Measurements from ENCODE around the gene CMYA5. TPM values are rescaled to one million over a fixed set of nuclear protein-coding genes. Genes with fewer than 3 reads are reported as not detected.
A peak's percentile ranks its signal among the peaks of the same experiment; 100 is the strongest.

The CMYA5 gene
- total and polyA plus RNA-seq, 5 experiments from 2014 or later, result 0.06 to 0.31 (median 0.22) TPM; not detected in 1

DNA sequence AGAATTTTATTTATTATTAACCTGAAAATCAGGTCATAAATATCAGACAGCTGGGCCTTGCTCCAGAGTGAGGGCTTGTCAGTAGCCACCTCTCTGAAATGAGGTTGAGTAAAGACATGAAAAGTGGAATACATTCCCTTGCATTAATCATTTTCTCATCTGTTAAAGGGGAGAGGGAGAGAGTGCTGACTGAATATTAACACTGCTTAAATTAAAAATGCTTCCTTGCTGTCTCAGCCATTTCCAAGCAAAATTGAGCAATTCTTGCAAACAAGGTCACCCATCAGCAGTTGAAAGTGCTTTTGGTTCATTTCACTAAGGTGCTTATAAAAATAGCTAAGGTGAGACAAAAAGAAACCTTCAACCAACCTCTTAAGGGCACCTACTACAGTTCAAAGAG, 102.8 kb downstream of the CMYA5 start:
- peaks cover 0 to 16% (median 5%) of the 10 kb centered on the region in 5 donors for H3K27me3 Mint-ChIP-seq
- no peak overlapping the region for H3K4me3 Mint-ChIP-seq
- DNase-seq (no peak), ATAC-seq (no peak)
- POLR2A ChIA-PET, result no interaction called here
- H3K9me3 Mint-ChIP-seq, result peaks cover 0 to 5% (median 0%) of the 10 kb centered on the region in 9 donors
- peaks cover 0 to 4% (median 0%) of the 10 kb centered on the region in 4 donors for H3K4me1 Mint-ChIP-seq
- H3K36me3 Mint-ChIP-seq, result peaks cover 2 to 12% (median 6%) of the 10 kb centered on the region in 3 donors
- no peak overlapping the region for H3K27ac Mint-ChIP-seq

GRCh38 chr5:79793304-79793703, 103.7 kb downstream of the CMYA5 start:
- peaks cover 2 to 9% (median 6%) of the 10 kb centered on the region in 3 donors for H3K36me3 Mint-ChIP-seq
- H3K9me3 Mint-ChIP-seq, result peaks cover 0 to 5% (median 0%) of the 10 kb centered on the region in 9 donors
- H3K4me3 Mint-ChIP-seq, result no peak overlapping the region
- ATAC-seq (no peak), DNase-seq (no peak)
- peaks cover 0 to 4% (median 0%) of the 10 kb centered on the region in 4 donors for H3K4me1 Mint-ChIP-seq
- peaks cover 0 to 16% (median 5%) of the 10 kb centered on the region in 5 donors for H3K27me3 Mint-ChIP-seq
- H3K27ac Mint-ChIP-seq, result no peak overlapping the region
- POLR2A ChIA-PET, result no interaction called here

DNA sequence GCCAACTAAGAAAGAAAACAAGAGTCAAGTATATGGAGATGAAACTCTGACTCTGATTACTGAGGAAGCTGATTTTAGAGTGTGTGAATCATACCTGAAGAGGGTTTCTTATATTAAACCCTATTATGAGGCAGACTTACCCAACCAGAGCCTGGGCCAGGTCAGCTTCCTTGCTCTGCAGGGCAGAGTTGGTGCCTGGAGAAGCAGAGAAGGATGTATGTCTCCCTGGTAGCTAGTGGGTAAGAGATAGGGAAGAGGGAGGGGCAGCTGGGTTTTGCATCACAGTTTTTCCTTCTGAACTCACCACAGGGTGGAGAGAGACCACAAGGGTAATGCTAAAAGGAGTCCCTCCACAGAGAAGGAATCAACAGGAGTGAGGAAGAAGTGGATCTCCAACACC, 104.1 kb downstream of the CMYA5 start:
- Mint-ChIP-seq H3K4me1 (peaks cover 0 to 4% (median 0%) of the 10 kb centered on the region in 4 donors), H3K27ac (no peak overlapping the region)
- no peak for ATAC-seq

DNA sequence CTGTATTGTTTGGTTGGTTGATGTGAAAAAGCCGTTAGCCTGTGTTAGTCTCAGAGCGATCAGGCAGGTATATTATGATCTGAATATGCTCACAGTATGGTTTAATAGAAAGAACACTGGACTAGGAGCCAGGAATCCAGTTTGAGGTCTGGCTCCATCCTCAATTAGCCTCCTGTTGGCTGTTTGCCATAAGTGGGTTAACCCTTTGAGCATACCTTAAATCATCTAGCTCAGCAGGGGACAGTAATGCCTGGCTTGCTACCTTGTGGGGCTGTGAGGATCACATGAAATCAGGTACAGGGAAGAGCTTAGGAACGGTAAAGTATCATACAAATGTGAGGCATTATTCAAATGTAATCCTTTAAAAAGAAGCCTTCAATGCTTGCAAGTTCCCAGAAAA, 104.7 kb downstream of the CMYA5 start:
- H3K4me1 Mint-ChIP-seq, result peaks cover 0 to 4% (median 0%) of the 10 kb centered on the region in 4 donors
- no peaks in the 10 kb centered on the region for H3K9me3 Mint-ChIP-seq
- H3K4me3 Mint-ChIP-seq, result no peak overlapping the region
- ATAC-seq (no peak), DNase-seq (no peak)
- H3K27me3 Mint-ChIP-seq, result peaks cover 0 to 17% (median 5%) of the 10 kb centered on the region in 5 donors
- POLR2A ChIA-PET, result no interaction called here
- H3K36me3 Mint-ChIP-seq, result peaks cover 0 to 2% (median 2%) of the 10 kb centered on the region in 3 donors
- H3K27ac Mint-ChIP-seq, result no peak overlapping the region

More for the DNA sequence above, 104.1 kb downstream of the CMYA5 start:
- peaks cover 0 to 5% (median 0%) of the 10 kb centered on the region in 9 donors for H3K9me3 Mint-ChIP-seq
- no peak overlapping the region for H3K4me3 Mint-ChIP-seq
- POLR2A ChIA-PET, result no interaction called here
- H3K27me3 Mint-ChIP-seq, result peaks cover 0 to 17% (median 5%) of the 10 kb centered on the region in 5 donors
- H3K36me3 Mint-ChIP-seq, result peaks cover 2 to 6% (median 5%) of the 10 kb centered on the region in 3 donors
- no peak for DNase-seq

- DNase-seq (no peak), ATAC-seq (no peak)
- H3K27me3 Mint-ChIP-seq, result peaks cover 0 to 13% (median 1%) of the 10 kb centered on the region in 5 donors
- peaks cover under 1 to 4% (median under 1%) of the 10 kb centered on the region in 4 donors for H3K4me1 Mint-ChIP-seq
- no peaks in the 10 kb centered on the region for H3K9me3 Mint-ChIP-seq
- no peak overlapping the region for H3K4me3 Mint-ChIP-seq
- no peak overlapping the region for H3K27ac Mint-ChIP-seq
- POLR2A ChIA-PET, result no interaction called here
- no peaks in the 10 kb centered on the region for H3K36me3 Mint-ChIP-seq
These were observed 106.2 kb downstream of the CMYA5 start for GRCh38 chr5:79795764-79796398.

DNA sequence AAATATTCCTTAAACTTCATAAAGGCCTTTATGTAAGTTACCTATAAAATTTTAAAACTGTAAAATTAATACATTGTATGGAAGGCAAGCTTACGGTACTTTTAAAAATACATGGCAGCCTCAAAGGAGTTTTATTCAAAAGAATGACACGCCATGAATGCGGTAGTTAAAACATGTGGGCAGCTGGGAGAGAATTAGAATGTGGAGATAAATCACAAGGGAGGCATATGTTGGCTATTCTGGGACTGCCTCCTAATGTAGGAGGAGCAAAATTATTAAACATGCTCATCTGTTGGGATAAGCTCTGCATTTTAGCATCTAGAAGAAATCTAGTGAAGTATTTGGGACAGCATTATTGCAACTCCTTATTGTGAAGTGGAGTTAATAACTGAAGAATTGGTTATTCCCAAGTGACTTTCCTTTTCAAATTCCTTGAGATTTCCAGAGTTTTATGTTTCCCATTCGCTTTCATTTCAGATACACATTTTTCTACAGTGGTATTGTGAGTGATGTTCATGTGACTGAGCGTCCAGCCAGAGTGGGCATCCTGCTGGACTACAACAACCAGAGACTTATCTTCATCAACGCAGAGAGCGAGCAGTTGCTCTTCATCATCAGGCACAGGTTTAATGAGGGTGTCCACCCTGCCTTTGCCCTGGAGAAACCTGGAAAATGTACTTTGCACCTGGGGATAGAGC, 109.4 kb downstream of the CMYA5 start:
- H3K27ac Mint-ChIP-seq, result peak overlapping the region in 1 of 10 donors; percentile 30
- H3K4me3 Mint-ChIP-seq, result no peak overlapping the region
- ATAC-seq, result no peak
- H3K9me3 Mint-ChIP-seq, result no peaks in the 10 kb centered on the region
- DNase-seq, result no peak
- peaks cover 0 to 11% (median 0%) of the 10 kb centered on the region in 5 donors for H3K27me3 Mint-ChIP-seq
- POLR2A ChIA-PET, result no interaction called here
- H3K4me1 Mint-ChIP-seq, result peaks cover 5 to 20% (median 19%) of the 10 kb centered on the region in 4 donors
- no peaks in the 10 kb centered on the region for H3K36me3 Mint-ChIP-seq

DNA sequence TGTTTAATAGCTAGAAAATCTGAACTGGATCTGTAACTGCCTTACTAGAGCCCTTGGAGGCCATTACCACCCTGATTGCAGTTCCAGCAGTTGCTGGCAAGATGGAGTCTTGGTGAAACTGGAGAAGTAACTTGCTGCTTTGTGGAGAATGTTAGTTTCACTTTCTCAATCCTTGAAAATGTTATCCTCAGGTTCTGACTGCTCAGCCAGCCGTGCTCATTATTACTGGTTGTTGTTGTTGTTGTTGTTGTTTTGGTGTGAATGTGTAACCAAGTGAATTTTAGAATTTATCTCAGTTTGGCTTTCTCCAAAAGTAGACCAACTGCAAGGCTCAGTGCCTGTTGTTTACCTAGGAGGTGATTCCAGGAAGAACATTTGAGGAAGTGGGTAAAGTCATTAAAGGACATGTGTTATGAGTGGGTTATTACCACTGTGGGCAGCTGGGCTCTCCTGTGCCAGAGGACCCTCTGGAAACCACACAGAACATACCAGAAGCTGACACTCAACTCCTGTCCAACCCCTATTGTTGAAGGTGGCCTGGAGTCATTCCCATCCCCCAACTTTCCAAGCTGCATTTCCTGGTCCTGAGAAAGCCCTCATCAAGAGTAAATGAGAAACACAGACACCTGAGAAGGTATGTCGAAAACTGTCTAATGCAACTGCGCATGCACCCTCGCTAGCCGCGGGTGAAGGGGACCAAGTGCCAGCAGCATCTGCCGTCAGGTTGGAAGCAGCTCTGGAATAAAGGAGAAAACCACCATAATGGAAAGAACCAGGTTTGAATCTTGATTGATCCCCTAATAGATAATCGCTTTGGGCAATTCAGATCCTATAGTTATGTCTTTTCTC, 111.6 kb downstream of the CMYA5 start:
- peak overlapping the region in 1 of 10 donors; percentile 27 for H3K27ac Mint-ChIP-seq

GRCh38 chr5:79802406-79802805, 112.8 kb downstream of the CMYA5 start:
- DNase-seq, result no peak
- H3K4me1 Mint-ChIP-seq, result peaks cover 4 to 20% (median 19%) of the 10 kb centered on the region in 4 donors
- H3K9me3 Mint-ChIP-seq, result no peaks in the 10 kb centered on the region
- peak overlapping the region in 1 of 10 donors; percentile 8 for H3K27ac Mint-ChIP-seq
- H3K4me3 Mint-ChIP-seq, result no peak overlapping the region
- H3K27me3 Mint-ChIP-seq, result peaks cover 0 to 7% (median 0%) of the 10 kb centered on the region in 5 donors
- ATAC-seq, result no peak
- POLR2A ChIA-PET, result no interaction called here
- no peaks in the 10 kb centered on the region for H3K36me3 Mint-ChIP-seq

More for the DNA sequence above, 111.6 kb downstream of the CMYA5 start:
- POLR2A ChIA-PET, result no interaction called here
- H3K4me1 Mint-ChIP-seq, result peaks cover 2 to 20% (median 19%) of the 10 kb centered on the region in 4 donors
- H3K27me3 Mint-ChIP-seq, result peaks cover 0 to 7% (median 0%) of the 10 kb centered on the region in 5 donors
- DNase-seq (no peak), ATAC-seq (no peak)
- H3K36me3 Mint-ChIP-seq, result no peaks in the 10 kb centered on the region
- H3K9me3 Mint-ChIP-seq, result no peaks in the 10 kb centered on the region
- H3K4me3 Mint-ChIP-seq, result peak overlapping the region in 3 of 10 donors; percentile 8 to 39 (median 20)

DNA sequence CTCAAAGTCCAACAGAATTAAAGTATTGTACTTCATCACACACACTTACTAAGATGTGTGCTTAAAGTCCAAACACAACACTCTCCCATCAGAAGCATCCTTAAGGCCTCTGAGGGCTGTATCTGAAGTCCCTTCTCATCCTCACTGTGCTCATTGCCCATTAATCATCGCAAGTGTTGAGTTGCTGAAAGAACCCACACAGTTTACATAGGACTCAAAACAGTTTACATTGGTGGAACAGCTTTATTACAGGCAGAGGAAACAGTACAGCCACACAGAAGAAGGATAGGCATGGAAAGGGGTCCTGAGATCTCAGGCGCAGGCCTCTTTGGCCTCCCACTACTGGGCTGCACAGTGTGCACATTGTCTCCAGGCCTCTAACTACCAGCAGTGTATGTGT, 113.4 kb downstream of the CMYA5 start:
- Mint-ChIP-seq H3K4me1 (peaks cover 4 to 20% (median 19%) of the 10 kb centered on the region in 4 donors), H3K36me3 (no peaks in the 10 kb centered on the region), H3K4me3 (no peak overlapping the region), H3K9me3 (no peaks in the 10 kb centered on the region), H3K27me3 (peaks cover 0 to 7% (median 0%) of the 10 kb centered on the region in 5 donors), H3K27ac (no peak overlapping the region)
- no peak for DNase-seq
- no peak for ATAC-seq
- POLR2A ChIA-PET, result no interaction called here

DNA sequence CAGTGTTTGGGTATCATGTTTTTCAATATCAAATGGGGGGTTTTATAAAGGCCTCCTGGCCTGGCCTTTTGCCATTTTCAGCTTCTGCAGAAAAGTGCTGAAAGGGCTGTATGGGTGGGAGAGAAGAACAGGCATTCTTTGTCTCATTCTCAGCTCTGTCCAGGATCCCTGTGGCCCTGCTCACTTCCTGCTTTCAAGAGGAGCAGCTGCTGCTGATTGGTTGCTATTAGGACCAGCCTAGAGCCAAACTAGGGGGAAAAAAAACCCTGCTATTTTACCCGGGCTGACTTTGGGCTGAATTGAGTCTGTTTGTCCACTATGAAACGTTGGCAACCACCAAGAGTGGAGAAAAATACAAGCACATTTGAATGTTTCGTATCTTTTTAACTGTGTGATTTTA, 117.1 kb downstream of the CMYA5 start:
- Mint-ChIP-seq H3K27ac (no peak overlapping the region), H3K4me3 (no peak overlapping the region), H3K27me3 (no peaks in the 10 kb centered on the region), H3K36me3 (no peaks in the 10 kb centered on the region), H3K4me1 (peaks cover 4 to 13% (median 11%) of the 10 kb centered on the region in 4 donors), H3K9me3 (no peaks in the 10 kb centered on the region)
- POLR2A ChIA-PET, result no interaction called here
- DNase-seq, result no peak
- ATAC-seq, result no peak

DNA sequence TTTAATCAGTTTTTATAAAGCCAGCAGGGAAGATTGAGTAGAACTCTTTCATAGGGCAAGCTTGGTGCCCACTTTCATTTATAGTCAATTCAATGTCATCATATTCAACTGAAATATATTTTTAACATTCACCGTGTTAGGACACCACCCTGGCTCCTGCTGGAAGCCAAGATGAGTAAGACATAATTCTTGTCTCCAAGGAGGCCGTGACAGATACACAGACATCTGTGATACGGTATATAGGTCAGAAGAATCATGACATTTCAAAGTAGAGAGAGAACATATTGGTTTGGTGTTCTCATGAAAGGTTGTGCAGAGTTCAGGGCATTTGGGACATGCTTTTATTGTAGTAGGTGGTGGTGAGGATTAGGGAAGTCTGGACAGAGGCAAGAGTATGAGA, 120.1 kb downstream of the CMYA5 start:
- peaks cover 0 to 3% (median 0%) of the 10 kb centered on the region in 4 donors for H3K4me1 Mint-ChIP-seq
- POLR2A ChIA-PET, result no interaction called here
- no peaks in the 10 kb centered on the region for H3K27me3 Mint-ChIP-seq
- H3K9me3 Mint-ChIP-seq, result peaks cover 0 to 2% (median 0%) of the 10 kb centered on the region in 9 donors
- ATAC-seq (no peak), DNase-seq (no peak)
- no peak overlapping the region for H3K27ac Mint-ChIP-seq
- no peaks in the 10 kb centered on the region for H3K36me3 Mint-ChIP-seq
- H3K4me3 Mint-ChIP-seq, result no peak overlapping the region

DNA sequence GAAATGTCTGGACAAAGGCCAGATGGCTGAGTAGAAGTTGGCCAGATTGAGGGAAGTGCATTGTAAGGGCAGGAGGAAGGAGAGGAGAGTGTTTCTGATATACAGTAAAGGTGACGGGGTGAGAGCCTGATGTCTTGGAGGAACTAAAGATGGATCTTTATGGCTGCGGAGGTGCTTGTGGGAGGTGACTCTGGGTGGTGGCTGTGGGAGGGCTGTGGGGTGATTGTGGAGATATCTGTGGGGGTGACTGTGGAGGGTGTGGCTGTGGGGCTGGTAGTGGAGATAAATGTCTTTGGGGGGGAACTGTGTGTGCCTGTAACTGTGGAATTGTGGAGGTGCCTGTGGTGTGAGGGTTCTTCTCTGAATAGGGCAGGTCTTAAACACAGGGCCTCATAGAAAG, 121.4 kb downstream of the CMYA5 start:
- no peak for ATAC-seq

More for the DNA sequence above, 121.4 kb downstream of the CMYA5 start:
- POLR2A ChIA-PET, result no interaction called here
- Mint-ChIP-seq H3K4me3 (no peak overlapping the region), H3K27ac (no peak overlapping the region), H3K36me3 (no peaks in the 10 kb centered on the region), H3K9me3 (peaks cover 0 to 2% (median 0%) of the 10 kb centered on the region in 9 donors), H3K27me3 (peaks cover 0 to 9% (median 2%) of the 10 kb centered on the region in 5 donors), H3K4me1 (peaks cover 0 to 3% (median 0%) of the 10 kb centered on the region in 4 donors)
- DNase-seq, result no peak

All from naive thymus-derived CD8-positive, alpha-beta T cell (primary cell).